ENCODE results near the gene GDF3. TPM values are rescaled to one million over a fixed set of nuclear protein-coding genes. Genes with fewer than 3 reads are reported as not detected.

The GDF3 gene
- not detected for total RNA-seq (2021; ENCODE audit: unreplicated experiment)
- not detected in 2 replicates for polyA plus RNA-seq (2012)
- not detected for Bru-seq, nascent RNA
- BruChase-seq, experiment 1, labeled RNA remaining after a 6-hour chase: not detected
- not detected for BruChase-seq, experiment 2, labeled RNA remaining after a 2-hour chase
- long read RNA-seq: 0 reads

- BruUV-seq (replicated peaks): no TSS peak
Observed at GRCh38 chr12:7695566-7696197, at the start of gene GDF3. GDF3 (minus strand) TSS chr12:7695775; CDS start chr12:7695728, 47 bp downstream.

More at GRCh38 chr12:7695566-7696197, at the start of gene GDF3:
- no peak within 1 kb of the TSS for H3K4me3 ChIP-seq (replicated peaks in 1 of 2; ENCODE audit: low read depth in 1 of 2, low read length in 2 of 2)
- no peak within 1 kb of the TSS for H3K27ac ChIP-seq (ENCODE audit: low read depth, low read length)
- no peaks in the 10 kb centered on the region for H3K79me2 ChIP-seq (ENCODE audit: insufficient read depth, low read length)
- no peak within 1 kb of the TSS for H3K9ac ChIP-seq (ENCODE audit: low read length)
- no peaks in the 10 kb centered on the region for H4K20me1 ChIP-seq (ENCODE audit: insufficient read depth)
- ATAC-seq: no peak
- DNase-seq (ENCODE audit: low read depth, low spot score): no peak
- RAD21 ChIA-PET (ENCODE audit: low non-redundant PET in 1 of 2, low total read pairs in 2 of 2, uncharacterized antibody in 2 of 2, unreplicated experiment in 2 of 2): no interaction called here
- TF ChIP-seq SP1 (IDR thresholded peaks at IDR 0.05; ENCODE audit: low read depth) (no peak), ZFX (IDR thresholded peaks at IDR 0.05) (no peak), CTCF (IDR thresholded peaks at IDR 0.05 in 2 of 3, conservative IDR thresholded peaks at IDR 0.05 in 1 of 3; ENCODE audit: borderline replicate concordance in 1 of 3, insufficient read depth in 1 of 3, low read depth in 2 of 3, low read length in 2 of 3) (no peak), TCF7L2 (IDR thresholded peaks at IDR 0.05; ENCODE audit: borderline replicate concordance, extremely low read depth, insufficient read depth, insufficient read length) (no peak), POLR2A (IDR thresholded peaks at IDR 0.05; ENCODE audit: borderline replicate concordance, extremely low read depth, insufficient read depth, insufficient read length) (no peak), JUND (IDR thresholded peaks at IDR 0.05) (no peak), REST (IDR thresholded peaks at IDR 0.05; ENCODE audit: low read depth) (no peak), RAD21 (IDR thresholded peaks at IDR 0.05; ENCODE audit: low read depth) (no peak), YY1 (IDR thresholded peaks at IDR 0.05; ENCODE audit: extremely low read depth, insufficient replicate concordance, low read depth, low read length) (no peak), CBX3 (IDR thresholded peaks at IDR 0.05; ENCODE audit: low read depth) (no peak), MAX (IDR thresholded peaks at IDR 0.05) (no peak), CEBPB (IDR thresholded peaks at IDR 0.05; ENCODE audit: low read depth) (no peak), ELF1 (IDR thresholded peaks at IDR 0.05; ENCODE audit: borderline replicate concordance, low read depth) (no peak)
- no peak within 1 kb of the TSS for H3K4me2 ChIP-seq (ENCODE audit: low read length)
- intact Hi-C loops (cut with micrococcal nuclease): no loop called here
- H3K36me3 ChIP-seq (ENCODE audit: control insufficient read depth in 1 of 2, insufficient read depth in 2 of 2, low read length in 2 of 2): no peaks in the 10 kb centered on the region
- CTCF ChIA-PET: no interaction called here
- H3K27me3 ChIP-seq (ENCODE audit: insufficient read depth, low read length): no peaks in the 10 kb centered on the region
- no peaks in the 10 kb centered on the region for H3K4me1 ChIP-seq (ENCODE audit: control insufficient read depth in 1 of 2, insufficient read depth in 2 of 2, low read length in 2 of 2)
- H3K9me3 ChIP-seq (ENCODE audit: control insufficient read depth in 1 of 2, insufficient read depth in 1 of 2, low read depth in 1 of 2, low read length in 2 of 2): no peaks in the 10 kb centered on the region
- H3K9me2 ChIP-seq (ENCODE audit: insufficient read depth): no peaks in the 10 kb centered on the region
- POLR2A ChIA-PET: no interaction called here
- H2AFZ ChIP-seq (ENCODE audit: low read depth, low read length, poor library complexity, severe bottlenecking): no peak within 1 kb of the TSS
